ENCODE measurements around the gene PRR14L.
"Not testable (repeated sequence)": the region's sequence is repeated elsewhere in the genome, so short reads cannot be mapped to it uniquely, and the experiment has no call there.

The PRR14L gene

GRCh38 chr22:31740314-31740713 is 9.6 kb downstream of the PRR14L start:
- not testable (repeated sequence) for DNase-seq (ENCODE audit: low read depth)

DNA sequence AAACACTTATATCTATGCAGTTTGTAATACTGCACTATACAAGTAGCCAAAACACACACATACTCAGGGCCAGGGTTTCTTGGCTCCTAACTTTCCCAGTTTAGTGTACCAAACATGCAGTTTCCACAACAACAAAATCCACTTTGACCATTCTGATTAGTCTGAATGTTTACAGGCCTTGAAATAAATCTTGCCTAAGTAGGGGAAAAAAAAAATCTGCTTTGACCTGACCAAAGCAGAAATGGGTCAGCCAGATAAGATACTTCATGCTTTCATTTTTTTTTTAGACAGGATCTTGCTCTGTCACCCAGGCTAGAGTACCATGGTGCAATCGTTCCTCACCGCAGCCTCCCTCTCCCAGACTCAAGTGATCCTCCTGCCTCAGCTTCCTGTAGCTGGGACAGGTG is 10.1 kb downstream of the PRR14L start:
- DNase-seq (ENCODE audit: low read depth): no peak

- no peak for DNase-seq (ENCODE audit: low read depth)
Observed at GRCh38 chr22:31738566-31738965, 11.4 kb downstream of the PRR14L start.

DNA sequence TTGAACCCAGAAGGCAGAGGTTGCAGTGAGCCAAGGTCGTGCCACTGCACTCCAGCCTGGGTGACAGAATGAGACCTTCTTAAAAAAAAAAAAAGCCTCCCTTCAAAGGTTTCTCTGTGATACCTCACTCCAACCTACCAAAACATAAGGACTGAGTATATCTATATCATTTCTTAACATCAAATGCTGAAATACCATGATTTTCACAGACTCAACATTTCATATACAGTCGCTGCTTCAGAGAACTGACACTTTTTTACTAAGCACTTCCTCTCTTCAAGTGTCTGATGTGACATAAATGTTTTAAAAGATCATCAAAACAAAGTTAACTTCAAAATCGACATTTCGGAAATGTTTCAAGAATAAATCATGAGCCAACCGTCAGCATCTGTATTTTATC is 12.0 kb downstream of the PRR14L start:
- no peak for DNase-seq (ENCODE audit: low read depth)

DNA sequence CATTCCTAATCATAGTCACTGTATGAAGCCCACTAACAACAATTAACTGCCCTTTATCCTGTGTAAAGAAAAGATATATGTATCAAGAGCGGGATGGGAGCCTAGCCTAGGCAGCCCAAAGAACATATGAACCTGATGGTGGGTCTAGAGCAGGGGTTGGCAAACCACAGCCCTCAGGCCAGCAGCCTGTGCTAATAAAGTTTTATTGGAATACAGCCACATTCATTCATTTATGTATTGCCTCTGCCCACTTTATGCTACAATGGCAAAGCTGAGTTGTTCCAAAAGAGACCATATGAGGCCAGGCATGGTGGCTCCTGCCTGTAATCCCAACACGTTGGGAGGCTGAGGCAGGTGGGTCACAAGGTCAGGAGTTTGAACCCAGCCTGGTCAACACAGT is 13.5 kb downstream of the PRR14L start:
- DNase-seq (ENCODE audit: low read depth): no peak

- DNase-seq (ENCODE audit: low read depth): no peak
Observed at GRCh38 chr22:31734512-31734911, 15.4 kb downstream of the PRR14L start.

- DNase-seq (ENCODE audit: low read depth): no peak
Observed at GRCh38 chr22:31733580-31734079, 16.3 kb downstream of the PRR14L start.

DNA sequence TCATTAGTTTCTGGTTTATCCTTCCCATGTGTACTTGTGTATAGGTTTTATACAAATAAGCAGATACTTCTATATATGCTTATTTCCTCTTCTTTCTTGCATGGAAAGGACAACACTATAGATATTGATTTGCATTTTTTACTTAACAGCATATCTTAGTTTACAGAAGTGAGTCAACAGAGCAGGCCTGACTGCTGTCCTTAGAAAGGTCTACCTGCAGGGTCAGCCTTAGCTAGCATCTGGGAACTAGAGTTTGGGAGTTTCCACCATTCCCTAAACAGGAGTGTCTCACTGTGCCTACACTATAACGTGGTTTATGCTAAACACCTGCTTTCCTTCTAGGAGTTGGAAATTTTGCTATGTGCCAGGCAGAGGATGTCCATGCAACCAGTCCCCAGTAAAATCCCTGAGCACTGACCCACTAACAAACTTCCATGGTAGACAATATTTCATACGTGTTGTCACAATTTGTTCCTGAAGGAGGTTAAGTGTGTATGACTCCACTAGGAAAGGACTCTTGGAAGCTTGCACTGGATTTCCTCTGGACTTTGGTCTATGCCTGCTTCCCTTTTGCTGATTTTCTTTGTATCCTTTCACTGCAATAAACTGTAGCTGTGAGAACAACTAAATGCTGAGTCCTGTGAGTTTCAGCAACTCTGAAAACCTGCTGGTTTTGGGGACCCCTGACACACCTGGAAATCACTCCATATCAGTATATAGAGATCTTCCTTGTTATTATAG is 17.7 kb downstream of the PRR14L start:
- no peak for DNase-seq (ENCODE audit: low read depth)

GRCh38 chr22:31730344-31730711 is 19.6 kb downstream of the PRR14L start:
- no peak for DNase-seq (ENCODE audit: low read depth)

DNA sequence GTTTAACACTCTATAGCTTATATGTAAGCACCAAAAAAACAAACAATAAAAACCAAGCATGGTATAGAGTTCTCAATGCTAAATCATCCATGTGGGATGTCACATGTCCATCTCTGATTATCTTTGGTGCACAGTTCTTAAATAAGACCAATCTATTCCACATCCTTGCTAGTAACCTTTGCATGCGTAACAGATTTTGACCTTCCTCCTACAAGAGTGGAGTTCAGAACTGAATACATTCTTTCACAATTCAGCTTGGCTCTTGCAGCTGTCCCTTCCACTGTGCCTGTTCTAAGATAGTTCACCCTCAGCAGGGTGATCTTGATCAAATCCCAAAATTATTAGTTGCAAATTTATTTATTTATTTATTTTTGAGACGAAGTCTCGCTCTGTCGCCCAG is 21.1 kb downstream of the PRR14L start:
- no peak for DNase-seq (ENCODE audit: low read depth)

DNA sequence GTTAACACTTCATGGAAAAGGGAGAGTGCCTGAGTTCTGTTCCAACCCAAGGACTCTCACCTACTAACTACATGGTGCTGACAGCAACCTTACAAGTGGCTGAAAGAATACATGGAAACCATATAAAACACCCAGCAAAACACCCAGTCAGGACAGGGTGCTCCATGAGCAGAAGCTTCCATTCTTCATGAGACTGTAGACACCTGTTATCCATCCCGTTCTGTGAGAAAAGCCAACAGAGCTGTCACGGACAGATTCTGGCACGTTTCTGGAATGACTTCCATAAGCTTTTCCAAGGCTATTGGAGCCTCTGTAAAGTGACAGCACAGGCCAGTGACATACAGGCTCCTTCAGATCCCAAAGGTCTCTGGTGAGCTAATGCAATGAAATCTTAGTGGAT is 23.2 kb downstream of the PRR14L start:
- no peak for DNase-seq (ENCODE audit: low read depth)

GRCh38 chr22:31723723-31724122 is 26.2 kb downstream of the PRR14L start:
- DNase-seq (ENCODE audit: low read depth): no peak

DNA sequence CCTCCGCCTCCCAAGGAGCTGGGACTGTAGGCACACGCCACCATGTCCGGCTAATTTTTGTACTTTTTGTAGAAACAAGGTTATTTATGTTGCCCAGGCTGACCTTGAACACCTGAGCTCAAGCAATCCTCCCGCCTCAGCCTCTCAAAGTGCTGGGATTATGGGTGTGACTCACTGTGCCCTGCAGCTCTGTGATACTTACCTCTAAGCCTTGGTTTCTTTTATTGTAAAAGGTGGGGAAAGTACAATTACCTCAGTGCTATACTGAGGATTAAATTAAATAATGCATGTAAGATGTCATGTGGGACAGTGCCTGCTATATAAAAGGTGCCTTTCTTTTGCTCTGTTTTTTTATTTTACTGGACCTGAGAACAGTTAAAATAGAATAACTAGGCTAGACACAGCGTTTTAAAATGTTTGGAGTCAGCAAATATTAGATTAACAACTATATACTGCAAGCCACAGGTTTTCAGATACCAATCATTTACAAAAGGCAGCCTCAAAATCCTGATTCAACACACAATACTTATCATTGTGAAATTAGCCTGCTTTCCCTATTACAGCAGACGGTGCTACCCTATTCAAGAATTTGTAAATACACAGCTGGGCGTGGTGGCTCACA is 30.0 kb downstream of the PRR14L start:
- DNase-seq (ENCODE audit: low read depth): no peak

DNA sequence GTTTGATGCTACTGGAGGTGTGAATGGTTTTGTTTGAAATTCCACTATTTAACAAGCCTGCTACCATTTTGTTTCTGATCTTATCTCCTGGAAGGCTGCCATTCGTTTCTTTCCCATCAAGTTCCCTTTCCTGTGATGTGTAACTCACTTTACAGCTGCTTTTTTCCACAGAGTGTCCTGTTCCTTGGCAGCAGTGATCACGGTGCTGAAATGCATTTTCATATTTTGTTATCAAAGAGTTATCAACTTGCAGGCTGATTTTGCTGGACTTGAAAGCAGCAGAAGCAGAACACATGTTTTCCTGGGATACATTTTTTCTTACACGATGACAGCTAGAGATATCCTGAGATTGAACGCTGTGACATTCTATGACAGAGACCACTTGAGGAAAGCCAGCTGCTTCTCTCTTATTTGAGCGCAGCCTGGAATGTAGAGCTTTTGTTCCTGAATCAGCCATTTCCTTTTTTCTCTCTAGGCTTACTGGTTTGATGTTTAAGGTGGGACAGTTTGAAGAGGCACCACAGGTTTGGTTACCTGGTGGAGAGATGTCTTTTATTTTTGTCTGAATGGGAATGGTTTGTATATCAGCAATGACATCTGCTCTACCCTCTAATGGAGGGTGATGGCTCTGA is 34.7 kb downstream of the PRR14L start:
- no peak for DNase-seq (ENCODE audit: low read depth)

DNA sequence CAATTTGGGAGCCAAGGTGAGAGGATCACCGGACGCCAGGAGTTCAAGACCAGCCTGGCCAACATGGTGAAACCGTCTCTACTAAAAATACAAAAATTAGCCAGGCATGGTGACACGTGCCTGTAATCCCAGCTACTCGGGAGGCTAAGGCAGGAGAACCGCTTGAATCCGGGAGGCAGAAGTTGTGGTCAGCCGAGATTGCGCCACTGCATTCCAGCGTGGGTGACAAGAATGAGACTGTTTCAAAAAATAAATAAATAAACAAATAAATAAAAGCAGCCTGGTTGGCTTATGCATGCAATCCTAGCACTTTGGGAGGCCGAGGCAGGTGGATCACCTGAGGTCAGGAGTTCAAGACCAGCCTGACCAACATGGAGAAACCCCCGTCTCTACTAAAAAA is 38.7 kb downstream of the PRR14L start:
- not testable (repeated sequence) for DNase-seq (ENCODE audit: low read depth)

DNA sequence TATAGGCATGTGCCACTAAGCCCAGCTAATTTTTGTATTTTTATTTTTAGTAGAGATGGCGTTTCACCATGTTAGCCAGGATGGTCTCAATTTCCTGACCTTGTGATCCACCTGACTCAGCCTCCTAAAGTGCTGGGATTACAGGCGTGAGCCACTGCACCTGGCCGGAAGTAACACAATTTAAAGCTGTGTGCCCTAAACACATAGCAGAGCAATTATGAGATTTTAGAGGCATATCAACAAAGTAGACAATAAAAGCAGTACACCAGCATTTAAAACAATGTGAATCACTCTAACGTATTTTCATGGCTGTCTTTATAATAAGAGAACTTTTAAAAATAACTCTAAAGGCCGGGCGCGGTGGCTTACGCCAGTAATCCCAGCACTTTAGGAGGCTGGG is 42.4 kb downstream of the PRR14L start:
- DNase-seq (ENCODE audit: low read depth): no peak

DNA sequence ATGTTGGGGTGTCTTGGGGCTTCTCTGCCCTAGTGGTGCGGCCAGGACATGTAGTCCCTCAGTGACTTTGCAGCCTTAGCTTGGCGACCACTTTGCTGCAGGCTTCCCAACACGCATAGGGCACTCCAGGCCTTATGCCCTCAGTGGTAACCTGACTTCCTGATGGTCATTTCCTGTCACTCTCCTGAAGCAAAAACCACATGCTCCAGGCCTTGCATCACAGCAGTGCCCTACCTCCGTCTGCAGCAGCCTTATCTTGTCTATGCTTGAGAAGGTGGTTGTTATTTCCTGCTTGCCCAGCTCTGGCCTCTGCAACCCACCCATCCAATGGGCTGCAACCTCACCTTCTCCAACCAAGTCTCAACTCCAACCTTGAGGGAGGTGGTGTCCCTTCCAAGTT is 54.5 kb downstream of the PRR14L start:
- DNase-seq (ENCODE audit: low read depth): no peak

GRCh38 chr22:31694046-31694445 is 55.9 kb downstream of the PRR14L start:
- DNase-seq (ENCODE audit: low read depth): not testable (repeated sequence)

GRCh38 chr22:31692186-31692886 is 57.6 kb downstream of the PRR14L start:
- no peak for DNase-seq (ENCODE audit: low read depth)

GRCh38 chr22:31691408-31691807 is 58.5 kb downstream of the PRR14L start:
- no peak for DNase-seq (ENCODE audit: low read depth)

- DNase-seq (ENCODE audit: low read depth): no peak
Observed at GRCh38 chr22:31683181-31684105, 66.5 kb downstream of the PRR14L start.

GRCh38 chr22:31682751-31683150 is 67.2 kb downstream of the PRR14L start:
- DNase-seq (ENCODE audit: low read depth): no peak

Measured in stimulated activated CD8-positive, alpha-beta memory T cell treated with anti-CD3 and anti-CD28 coated beads, Interleukin-4, amount 100 ng/mL, for 24 hours (primary cell).